Stimulated activated naive CD4-positive, alpha-beta T cell treated with Interleukin-2 at 50 U/mL for 16 hours (primary cell): ENCODE results near the gene PLEKHM3.

Source experiments
- DNase-seq: peaks from one replicate; lab custom pipeline; 2025; lab: John Stamatoyannopoulos, UW

PLEKHM3 gene

DNA sequence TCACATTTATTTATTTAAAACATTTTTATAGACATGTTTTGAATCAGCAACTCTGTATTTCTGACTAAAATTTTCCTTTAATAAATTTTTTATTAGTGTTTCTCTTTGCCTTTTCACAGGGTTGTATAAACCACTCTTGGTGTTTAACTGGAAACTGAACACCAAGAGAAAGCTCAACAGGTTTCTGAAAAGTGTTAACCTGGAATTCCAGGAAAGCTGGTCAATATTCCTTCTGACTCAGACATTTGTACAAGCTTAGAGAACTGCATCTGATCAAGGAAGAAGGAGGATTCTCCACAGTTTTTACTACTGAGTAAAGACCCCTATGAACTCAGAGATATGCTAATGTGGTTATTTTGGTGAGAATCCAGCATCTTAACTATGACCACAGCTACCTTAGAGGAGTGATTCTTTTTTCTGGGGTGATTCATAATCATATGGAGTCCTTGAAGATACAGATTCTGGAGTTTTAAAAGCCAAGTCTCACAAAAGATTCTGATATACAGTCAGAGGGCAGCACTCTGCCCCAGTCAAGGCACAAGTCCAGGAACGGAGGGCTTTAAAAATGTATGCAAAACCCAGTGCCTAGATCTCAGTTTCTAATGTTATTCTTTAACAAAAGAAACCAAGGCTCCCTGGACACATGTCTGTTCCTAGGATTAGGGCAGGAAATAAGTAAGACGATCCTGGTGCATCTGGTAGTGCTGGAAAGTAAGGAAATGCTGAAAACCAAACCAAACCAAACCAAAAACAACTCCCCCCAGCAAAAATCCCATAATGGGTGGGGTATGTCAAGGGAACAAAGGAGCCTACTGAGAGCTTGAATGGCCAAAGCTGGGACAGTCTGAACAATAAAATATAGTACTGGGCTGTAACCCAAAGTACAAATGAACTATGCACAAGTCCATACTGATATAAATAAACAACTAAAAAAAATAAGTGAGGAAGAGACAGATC lies 170.6 kb downstream of the PLEKHM3 start:
- no peak for DNase-seq

GRCh38 chr2:207852791-207853190 lies 172.5 kb downstream of the PLEKHM3 start:
- DNase-seq, result no peak

GRCh38 chr2:207849443-207849842 lies 175.9 kb downstream of the PLEKHM3 start:
- DNase-seq, result no peak

DNA sequence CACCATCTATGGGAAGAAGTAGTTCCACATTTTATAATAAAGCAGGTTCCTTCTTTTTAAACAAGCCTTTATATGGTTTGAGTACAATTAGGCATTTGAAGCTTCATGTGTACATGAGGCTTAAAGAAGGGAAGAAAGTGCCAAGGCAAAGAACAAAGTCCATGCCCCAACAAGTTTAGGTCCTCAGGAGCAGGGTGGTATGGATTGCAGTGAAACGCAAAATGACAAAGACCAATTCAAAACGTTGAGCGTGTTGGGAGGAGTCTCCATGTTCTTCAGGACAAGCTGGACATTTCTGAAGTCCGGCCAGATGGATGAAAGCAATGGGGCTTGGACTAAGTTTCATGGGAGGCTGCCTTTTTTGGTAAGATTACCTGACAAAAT lies 176.8 kb downstream of the PLEKHM3 start:
- DNase-seq, result no peak

GRCh38 chr2:207847807-207848544 lies 177.4 kb downstream of the PLEKHM3 start:
- DNase-seq, result no peak

DNA sequence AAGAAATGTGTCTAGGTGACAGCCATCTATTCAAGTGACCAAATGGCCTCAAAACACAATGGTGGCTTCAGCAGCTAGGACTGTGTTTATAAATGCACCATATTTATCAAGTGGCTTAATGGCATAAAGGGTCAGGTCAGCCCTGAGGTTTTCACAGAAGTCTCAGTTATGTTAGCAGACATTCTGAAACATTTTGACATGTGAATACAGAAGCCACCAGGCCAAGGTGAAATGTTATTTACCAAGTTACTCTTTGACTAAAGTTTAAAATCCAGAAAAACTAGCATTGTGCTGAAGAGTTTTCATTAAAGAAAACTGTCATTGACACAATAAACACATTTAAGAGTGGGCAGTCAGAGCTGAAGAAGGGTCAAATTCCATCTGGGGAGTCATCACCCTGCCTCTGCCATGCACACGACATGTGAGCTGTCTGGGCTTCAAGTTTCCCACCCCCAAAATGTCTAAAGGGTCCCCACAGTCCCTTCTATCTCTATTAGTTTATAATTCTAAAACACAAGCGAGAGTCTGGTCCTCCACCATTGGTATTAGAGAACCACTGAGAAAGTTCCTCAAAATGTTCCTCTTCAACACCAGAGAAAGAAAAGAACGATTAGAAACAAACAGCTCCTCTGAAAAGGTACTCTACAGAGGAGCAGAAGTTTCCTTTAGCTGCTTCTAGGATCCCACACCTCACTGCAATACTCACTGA lies 178.1 kb downstream of the PLEKHM3 start:
- no peak for DNase-seq

DNA sequence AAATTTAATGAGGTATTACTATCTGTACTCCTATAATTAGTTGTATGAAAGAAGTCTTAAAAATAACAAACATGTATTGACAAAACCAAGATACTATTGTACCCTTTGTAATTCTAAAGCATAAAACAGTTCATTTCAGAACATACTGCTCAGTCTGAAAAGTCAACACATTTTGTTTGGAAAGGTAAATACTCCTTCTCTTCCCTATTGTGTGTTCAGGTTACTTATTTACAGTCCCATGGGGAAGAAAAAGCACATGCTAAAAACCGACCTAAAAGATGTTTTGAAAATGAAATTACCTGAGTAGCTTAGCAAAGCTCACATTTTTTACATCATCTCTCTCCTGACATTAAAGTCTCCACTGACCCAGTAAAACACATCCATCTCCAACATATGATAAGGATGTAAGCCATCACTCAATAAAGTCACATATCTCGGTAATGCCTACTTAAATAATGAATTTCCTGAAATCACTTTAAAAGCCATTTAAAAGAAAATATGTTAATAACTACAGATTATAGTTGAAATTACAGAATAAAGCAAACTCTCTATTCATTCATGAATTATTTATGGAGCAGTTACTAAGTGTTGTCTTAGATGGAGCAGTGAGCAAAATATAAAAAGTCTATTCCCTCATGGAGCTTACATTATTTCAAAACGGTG lies 180.0 kb downstream of the PLEKHM3 start:
- no peak for DNase-seq

GRCh38 chr2:207844648-207845047 lies 180.7 kb downstream of the PLEKHM3 start:
- no peak for DNase-seq

- DNase-seq, result no peak
Measured at GRCh38 chr2:207840101-207840500, 185.2 kb downstream of the PLEKHM3 start.

- DNase-seq, result no peak
Measured at GRCh38 chr2:207839575-207839974, 185.8 kb downstream of the PLEKHM3 start.

- no peak for DNase-seq
Measured at GRCh38 chr2:207839028-207839427, 186.3 kb downstream of the PLEKHM3 start.

DNA sequence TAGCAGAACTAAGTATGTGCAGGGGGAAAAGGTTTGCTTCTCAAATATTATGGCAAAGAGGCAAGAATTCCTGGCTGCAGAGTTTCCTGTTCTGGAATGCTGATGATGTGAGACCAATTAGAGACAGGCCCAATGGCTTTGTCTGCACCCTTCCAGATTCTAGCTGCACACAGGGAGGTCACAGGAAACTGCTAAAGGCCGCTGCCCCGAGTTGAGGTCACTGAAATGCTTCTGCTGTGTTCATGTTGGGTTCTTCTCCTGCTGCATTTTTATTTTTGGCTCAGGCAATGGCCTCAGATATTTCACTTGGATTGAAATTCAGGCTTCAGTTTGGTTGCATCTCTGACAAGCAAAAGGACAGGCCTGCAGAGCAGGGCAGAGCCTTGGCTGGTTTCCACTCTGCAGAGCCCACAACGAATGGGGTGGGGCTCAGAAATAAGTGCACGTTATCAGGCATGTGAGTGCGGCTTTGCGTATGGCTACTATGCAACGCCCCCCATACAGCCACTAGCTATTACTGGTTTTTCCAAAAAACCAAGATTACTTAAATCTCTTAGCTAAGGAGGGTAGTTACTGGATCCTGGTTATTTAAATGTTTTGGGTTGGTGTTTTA lies 188.7 kb downstream of the PLEKHM3 start:
- DNase-seq, result no peak

DNA sequence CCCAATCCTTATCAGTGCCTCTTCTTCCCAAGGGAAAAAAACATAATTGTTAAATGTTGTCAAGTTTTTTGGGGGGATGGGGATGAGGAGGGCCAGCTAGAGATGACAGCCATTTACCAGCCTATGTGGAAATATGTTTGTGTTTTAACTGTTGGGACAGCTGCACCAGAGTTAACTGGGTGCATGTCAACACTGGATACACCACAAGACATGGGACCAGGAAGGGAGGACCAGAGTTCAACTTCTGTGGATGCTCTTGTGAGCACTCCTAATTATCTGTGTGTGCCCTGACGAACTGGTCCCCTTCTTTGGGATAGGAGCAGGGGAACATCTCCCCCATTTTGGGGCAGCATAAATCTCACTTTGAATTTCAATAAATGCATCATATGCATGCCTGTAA lies 189.5 kb downstream of the PLEKHM3 start:
- DNase-seq, result no peak

- no peak for DNase-seq
Measured at GRCh38 chr2:207833251-207833751, 192.0 kb downstream of the PLEKHM3 start.

- no peak for DNase-seq
Measured at GRCh38 chr2:207831584-207832248, 193.6 kb downstream of the PLEKHM3 start.

DNA sequence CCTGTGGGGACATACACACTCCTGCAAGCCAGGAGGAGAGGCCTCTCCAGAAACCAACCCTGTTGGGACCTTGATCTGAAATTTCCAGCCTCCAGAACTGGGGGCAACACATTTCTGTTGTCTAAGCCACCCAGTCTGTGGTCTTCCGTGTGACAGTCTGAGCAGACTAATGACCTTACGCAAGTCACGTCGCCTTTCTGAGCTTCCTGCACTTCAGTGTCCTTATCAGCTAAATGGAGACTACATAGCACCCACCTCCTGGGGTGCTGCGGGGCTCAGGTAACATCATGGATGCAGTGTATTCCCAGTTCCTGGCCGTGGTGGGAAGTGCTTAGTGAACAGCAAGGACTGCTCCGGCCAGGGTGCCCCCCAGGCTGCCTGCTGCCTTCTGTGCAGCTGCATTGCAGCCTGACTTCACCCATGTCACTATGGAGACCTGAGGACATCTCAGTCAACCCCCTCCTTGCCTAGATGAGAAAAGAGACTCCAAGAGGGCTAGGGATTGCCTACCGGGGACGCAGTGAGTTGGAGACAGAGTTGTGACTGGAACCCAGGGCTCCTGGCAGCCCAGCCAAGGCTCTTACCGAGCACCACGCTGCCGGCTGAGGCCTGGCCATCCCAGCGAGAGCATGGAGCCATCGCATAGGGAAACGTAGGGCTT lies 194.4 kb downstream of the PLEKHM3 start:
- DNase-seq, result no peak

GRCh38 chr2:207828361-207829057 lies 196.8 kb downstream of the PLEKHM3 start:
- no peak for DNase-seq

DNA sequence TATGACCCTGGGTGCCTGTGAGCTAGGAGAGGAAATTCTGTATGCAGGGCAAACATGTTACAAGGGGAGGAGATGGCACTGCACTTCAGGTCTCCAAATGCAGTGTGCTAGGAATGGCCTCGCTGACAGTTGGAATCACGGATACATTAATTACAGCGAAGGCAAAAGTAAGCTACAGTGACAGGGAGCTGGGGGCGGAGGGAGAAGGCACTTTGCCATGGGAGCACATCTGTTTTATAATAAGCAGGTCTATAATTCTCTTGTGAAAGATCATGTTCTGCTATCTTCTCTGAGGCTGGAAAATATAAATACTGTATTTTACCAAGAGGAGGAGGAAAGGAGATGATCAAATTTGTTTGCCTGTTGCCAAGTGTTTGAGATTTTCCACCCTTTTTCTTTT lies 199.3 kb downstream of the PLEKHM3 start:
- DNase-seq, result no peak
